Tibial nerve (tissue), 4 donors: ENCODE data around the gene MED4.

ENCODE experiments used
- CTCF ChIP-seq, 5 experiments: fragments of 200-600 bp in 3 of 5; fragments of 450-650 bp in 2 of 5; sonication (generic) in 3 of 5; IDR thresholded peaks; one replicate each; pipeline ENCODE4 v1.5.1; 2016 to 2019; ENCODE audit warnings: antibody characterized with exemption in 5 of 5, mild to moderate bottlenecking in 3 of 5, moderate library complexity in 2 of 5
- EP300 ChIP-seq, 2 donors: sonication (generic); formaldehyde crosslinking; IDR thresholded peaks; one replicate each; pipeline ENCODE4 v1.6.1; 2017; ENCODE audit warnings: antibody characterized with exemption in 2 of 2, mild to moderate bottlenecking in 1 of 2
- POLR2A ChIP-seq, 2 donors: fragments of 450-650 bp; IDR thresholded peaks; one replicate each; pipeline ENCODE4 v1.6.1; 2017; ENCODE audit warnings: antibody characterized with exemption in 2 of 2, mild to moderate bottlenecking in 2 of 2, moderate library complexity in 2 of 2

- TF ChIP-seq CTCF (IDR thresholded peaks at IDR 0.05) (no peak), POLR2A (IDR thresholded peaks at IDR 0.05) (no peak), EP300 (IDR thresholded peaks at IDR 0.05) (no peak)
Observed at GRCh38 chr13:48040896-48041295, 54.0 kb downstream of the MED4 start.
